GM12878 (cell line): ENCODE data around the gene ZSCAN23.
"Not testable (repeated sequence)": the region's sequence is repeated elsewhere in the genome, so short reads cannot be mapped to it uniquely, and the experiment has no call there.

ENCODE experiments used
- BCLAF1 ChIP-seq: fragments of 450-650 bp; IDR thresholded peaks from 2 replicates; pipeline ENCODE4 v1.6.1; 2017; ENCODE audit warnings: antibody characterized with exemption, mild to moderate bottlenecking, moderate library complexity
- BRCA1 ChIP-seq: IDR thresholded peaks from 2 replicates; pipeline ENCODE4 v1.6.1; 2011; ENCODE audit warnings: low read depth, low read length, improper control_type of control experiment
- CBX5 ChIP-seq: sonication (generic); IDR thresholded peaks from 2 replicates; pipeline ENCODE4 v1.6.1; 2016; ENCODE audit warnings: low read depth, moderate library complexity, mild to moderate bottlenecking, inconsistent platforms
- FOS ChIP-seq: IDR thresholded peaks from 3 replicates; pipeline ENCODE4 v1.6.1; 2011; ENCODE audit warnings: borderline replicate concordance; ENCODE audit not compliant: insufficient read length; ENCODE audit errors: extremely low read depth
- HDAC2 ChIP-seq: fragments of 200-600 bp; sonication (generic); IDR thresholded peaks from 2 replicates; pipeline ENCODE4 v1.6.1; 2017
- JUND ChIP-seq: IDR thresholded peaks from 2 replicates; pipeline ENCODE4 v1.6.1; 2012; ENCODE audit warnings: low read depth, mild to moderate bottlenecking, low read length, improper control_type of control experiment, moderate library complexity
- RAD21 ChIP-seq: IDR thresholded peaks from 2 replicates; pipeline ENCODE4 v1.6.1; 2011; ENCODE audit warnings: mild to moderate bottlenecking, low read depth, low read length, moderate library complexity; ENCODE audit not compliant: insufficient read depth
- SUPT20H ChIP-seq: IDR thresholded peaks from 2 replicates; pipeline ENCODE4 v1.6.1; 2011; ENCODE audit warnings: low read depth, mild to moderate bottlenecking, low read length, moderate library complexity, borderline replicate concordance; ENCODE audit not compliant: control insufficient read depth
- TARDBP ChIP-seq: IDR thresholded peaks from 2 replicates; pipeline ENCODE4 v1.6.1; 2016; ENCODE audit warnings: borderline replicate concordance
- TF ChIP-seq, protein P1 (sequence below), 3 experiments: IDR thresholded peaks in 2 of 3; conservative IDR thresholded peaks in 1 of 3; 2 replicates each; pipeline ENCODE4 v1.5.1; 2011; ENCODE audit warnings: low read depth in 3 of 3, low read length in 3 of 3, mild to moderate bottlenecking in 3 of 3, control low read depth in 2 of 3, moderate library complexity in 2 of 3, inconsistent platforms in 1 of 3, mixed read lengths in 1 of 3; ENCODE audit not compliant: control insufficient read depth in 2 of 3, insufficient read depth in 1 of 3; ENCODE audit errors: extremely low read depth in 1 of 3
- TF ChIP-seq, protein P2 (sequence below): IDR thresholded peaks from 2 replicates; pipeline ENCODE4 v1.6.1; 2012; ENCODE audit warnings: low read length, inconsistent platforms

GRCh38 chr6:28403923-28404322 lies 39.4 kb downstream of the ZSCAN23 start:
- TF ChIP-seq RAD21, JUND, BCLAF1, CBX5, FOS, SUPT20H, TARDBP, BRCA1, HDAC2: not testable (repeated sequence)
- TF ChIP-seq, protein P1, sequence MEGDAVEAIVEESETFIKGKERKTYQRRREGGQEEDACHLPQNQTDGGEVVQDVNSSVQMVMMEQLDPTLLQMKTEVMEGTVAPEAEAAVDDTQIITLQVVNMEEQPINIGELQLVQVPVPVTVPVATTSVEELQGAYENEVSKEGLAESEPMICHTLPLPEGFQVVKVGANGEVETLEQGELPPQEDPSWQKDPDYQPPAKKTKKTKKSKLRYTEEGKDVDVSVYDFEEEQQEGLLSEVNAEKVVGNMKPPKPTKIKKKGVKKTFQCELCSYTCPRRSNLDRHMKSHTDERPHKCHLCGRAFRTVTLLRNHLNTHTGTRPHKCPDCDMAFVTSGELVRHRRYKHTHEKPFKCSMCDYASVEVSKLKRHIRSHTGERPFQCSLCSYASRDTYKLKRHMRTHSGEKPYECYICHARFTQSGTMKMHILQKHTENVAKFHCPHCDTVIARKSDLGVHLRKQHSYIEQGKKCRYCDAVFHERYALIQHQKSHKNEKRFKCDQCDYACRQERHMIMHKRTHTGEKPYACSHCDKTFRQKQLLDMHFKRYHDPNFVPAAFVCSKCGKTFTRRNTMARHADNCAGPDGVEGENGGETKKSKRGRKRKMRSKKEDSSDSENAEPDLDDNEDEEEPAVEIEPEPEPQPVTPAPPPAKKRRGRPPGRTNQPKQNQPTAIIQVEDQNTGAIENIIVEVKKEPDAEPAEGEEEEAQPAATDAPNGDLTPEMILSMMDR (IDR thresholded peaks at IDR 0.05 in 2 of 3, conservative IDR thresholded peaks at IDR 0.05 in 1 of 3; ENCODE audit: control insufficient read depth in 2 of 3, extremely low read depth in 1 of 3, insufficient read depth in 1 of 3, low read depth in 3 of 3, low read length in 3 of 3): not testable (repeated sequence)
- TF ChIP-seq, protein P2, sequence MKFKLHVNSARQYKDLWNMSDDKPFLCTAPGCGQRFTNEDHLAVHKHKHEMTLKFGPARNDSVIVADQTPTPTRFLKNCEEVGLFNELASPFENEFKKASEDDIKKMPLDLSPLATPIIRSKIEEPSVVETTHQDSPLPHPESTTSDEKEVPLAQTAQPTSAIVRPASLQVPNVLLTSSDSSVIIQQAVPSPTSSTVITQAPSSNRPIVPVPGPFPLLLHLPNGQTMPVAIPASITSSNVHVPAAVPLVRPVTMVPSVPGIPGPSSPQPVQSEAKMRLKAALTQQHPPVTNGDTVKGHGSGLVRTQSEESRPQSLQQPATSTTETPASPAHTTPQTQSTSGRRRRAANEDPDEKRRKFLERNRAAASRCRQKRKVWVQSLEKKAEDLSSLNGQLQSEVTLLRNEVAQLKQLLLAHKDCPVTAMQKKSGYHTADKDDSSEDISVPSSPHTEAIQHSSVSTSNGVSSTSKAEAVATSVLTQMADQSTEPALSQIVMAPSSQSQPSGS: not testable (repeated sequence)
